ENCODE results near the gene ALDH3B2.

Gene ALDH3B2

Small RNAs within 50 kb of the gene (small RNA-seq; reads per million reads assigned to genes)
- gene RPL37P2 (ENCODE audit: insufficient read depth): 0.54 reads per million
